GM11168 (cell line): ENCODE data around the gene DSCAML1.

Experiments
- in situ Hi-C: fragments of 300-500 bp; cut with MboI; formaldehyde crosslinking; loops from one replicate; pipeline ENCODE4 v1.12.0; 2022; ENCODE audit warnings: low sequenced_read_pairs; ENCODE audit not compliant: unreplicated experiment

Gene DSCAML1

GRCh38 chr11:117799634-117800033 is 2.6 kb upstream of the DSCAML1 start:
- in situ Hi-C loops, result no loop called here

- in situ Hi-C loops, result no loop called here
Observed at GRCh38 chr11:117796456-117796871, 552 bp downstream of the DSCAML1 start.

GRCh38 chr11:117795638-117796455 is 1.2 kb downstream of the DSCAML1 start:
- in situ Hi-C loops, result no loop called here

- in situ Hi-C loops, result no loop called here
Observed at GRCh38 chr11:117794772-117795629, 2.0 kb downstream of the DSCAML1 start.

GRCh38 chr11:117794135-117794534 is 2.9 kb downstream of the DSCAML1 start:
- in situ Hi-C loops, result no loop called here

- in situ Hi-C loops, result no loop called here
Observed at GRCh38 chr11:117793583-117793982, 3.4 kb downstream of the DSCAML1 start.

GRCh38 chr11:117792992-117793391 is 4.0 kb downstream of the DSCAML1 start:
- in situ Hi-C loops, result no loop called here

GRCh38 chr11:117792241-117792640 is 4.8 kb downstream of the DSCAML1 start:
- in situ Hi-C loops, result no loop called here

GRCh38 chr11:117790279-117790678 is 6.7 kb downstream of the DSCAML1 start:
- in situ Hi-C loops, result no loop called here

- in situ Hi-C loops, result no loop called here
Observed at GRCh38 chr11:117789241-117789640, 7.8 kb downstream of the DSCAML1 start.

GRCh38 chr11:117786135-117786870 is 10.7 kb downstream of the DSCAML1 start:
- in situ Hi-C loops, result no loop called here

GRCh38 chr11:117782101-117782500 is 14.9 kb downstream of the DSCAML1 start:
- in situ Hi-C loops, result no loop called here

GRCh38 chr11:117781627-117782026 is 15.4 kb downstream of the DSCAML1 start:
- in situ Hi-C loops, result no loop called here

GRCh38 chr11:117780456-117780855 is 16.6 kb downstream of the DSCAML1 start:
- in situ Hi-C loops, result no loop called here

GRCh38 chr11:117774553-117774952 is 22.5 kb downstream of the DSCAML1 start:
- in situ Hi-C loops, result no loop called here

- in situ Hi-C loops, result no loop called here
Observed at GRCh38 chr11:117772360-117772759, 24.7 kb downstream of the DSCAML1 start.

- in situ Hi-C loops, result no loop called here
Observed at GRCh38 chr11:117771841-117772240, 25.2 kb downstream of the DSCAML1 start.

- in situ Hi-C loops, result no loop called here
Observed at GRCh38 chr11:117771197-117771596, 25.8 kb downstream of the DSCAML1 start.

- in situ Hi-C loops, result no loop called here
Observed at GRCh38 chr11:117770061-117770460, 27.0 kb downstream of the DSCAML1 start.

- in situ Hi-C loops, result no loop called here
Observed at GRCh38 chr11:117769533-117769932, 27.5 kb downstream of the DSCAML1 start.

- in situ Hi-C loops, result no loop called here
Observed at GRCh38 chr11:117768506-117768905, 28.5 kb downstream of the DSCAML1 start.
